ENCODE measurements around the gene TBX19. TPM values are rescaled to one million over a fixed set of nuclear protein-coding genes. Genes with fewer than 3 reads are reported as not detected.

The TBX19 gene
- total RNA-seq, 4 donors from 2014 or later, result 1.2 to 2.9 (median 2.5) TPM

DNA sequence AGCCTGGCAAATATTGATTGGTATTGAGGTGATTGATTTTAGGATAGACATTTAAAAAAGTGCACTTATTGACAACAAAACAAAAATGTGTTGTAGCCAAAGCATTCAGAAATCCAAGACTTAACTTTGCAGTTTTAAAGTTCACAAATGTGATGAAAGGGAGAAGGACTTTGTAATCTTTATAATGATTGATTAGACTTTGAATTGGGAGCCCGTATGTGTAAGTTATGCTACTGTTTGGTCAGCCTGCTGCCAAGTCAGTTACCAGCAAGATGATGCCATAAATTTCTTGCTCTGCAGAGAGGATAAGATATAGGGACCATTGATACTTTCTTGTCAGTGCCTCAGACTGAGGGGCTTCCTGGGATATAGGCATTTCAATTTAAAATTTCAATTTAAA, 39.5 kb downstream of the TBX19 start:
- 60 to 77% methylated on average over 1 of the region's 1 CpG for WGBS, 2 donors (ENCODE audit: low coverage in 1 of 2)
- Histone ChIP-seq H3K27ac (peak overlapping the region in 2 of 4 donors; percentile 62 to 67), H3K9me3 (no peaks in the 10 kb centered on the region), H3K27me3 (no peaks in the 10 kb centered on the region), H3K4me3 (no peak overlapping the region), H3K4me1 (no peaks in the 10 kb centered on the region), H3K36me3 (no peaks in the 10 kb centered on the region)
- intact Hi-C loops (cut with DNase I; ENCODE audit: low total_unique reads), result no loop called here
- TF ChIP-seq, protein P1, sequence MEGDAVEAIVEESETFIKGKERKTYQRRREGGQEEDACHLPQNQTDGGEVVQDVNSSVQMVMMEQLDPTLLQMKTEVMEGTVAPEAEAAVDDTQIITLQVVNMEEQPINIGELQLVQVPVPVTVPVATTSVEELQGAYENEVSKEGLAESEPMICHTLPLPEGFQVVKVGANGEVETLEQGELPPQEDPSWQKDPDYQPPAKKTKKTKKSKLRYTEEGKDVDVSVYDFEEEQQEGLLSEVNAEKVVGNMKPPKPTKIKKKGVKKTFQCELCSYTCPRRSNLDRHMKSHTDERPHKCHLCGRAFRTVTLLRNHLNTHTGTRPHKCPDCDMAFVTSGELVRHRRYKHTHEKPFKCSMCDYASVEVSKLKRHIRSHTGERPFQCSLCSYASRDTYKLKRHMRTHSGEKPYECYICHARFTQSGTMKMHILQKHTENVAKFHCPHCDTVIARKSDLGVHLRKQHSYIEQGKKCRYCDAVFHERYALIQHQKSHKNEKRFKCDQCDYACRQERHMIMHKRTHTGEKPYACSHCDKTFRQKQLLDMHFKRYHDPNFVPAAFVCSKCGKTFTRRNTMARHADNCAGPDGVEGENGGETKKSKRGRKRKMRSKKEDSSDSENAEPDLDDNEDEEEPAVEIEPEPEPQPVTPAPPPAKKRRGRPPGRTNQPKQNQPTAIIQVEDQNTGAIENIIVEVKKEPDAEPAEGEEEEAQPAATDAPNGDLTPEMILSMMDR (IDR thresholded peaks at IDR 0.05), result no peak
- TF ChIP-seq EP300 (IDR thresholded peaks at IDR 0.05; ENCODE audit: low read depth) (no peak), POLR2A (IDR thresholded peaks at IDR 0.05) (no peak), POLR2AphosphoS5 (IDR thresholded peaks at IDR 0.05) (no peak)
- in situ Hi-C loops (cut with MboI; ENCODE audit: low pct_ligation_motif_present in 1 of 4, low pct_unique_long_range_greater_than_20kb in 1 of 4, low sequenced_read_pairs in 3 of 4), result no loop called here
- DNase-seq, result no peak

GRCh38 chr1:168320800-168321450, 40.2 kb downstream of the TBX19 start:
- TF ChIP-seq, protein P1 (IDR thresholded peaks at IDR 0.05), result no peak
- TF ChIP-seq POLR2AphosphoS5 (IDR thresholded peaks at IDR 0.05) (peak in 1 of 3 donors; percentile 13), EP300 (IDR thresholded peaks at IDR 0.05; ENCODE audit: low read depth) (no peak), POLR2A (IDR thresholded peaks at IDR 0.05) (no peak)
- no peaks in the 10 kb centered on the region for H3K9me3 ChIP-seq
- H3K4me3 ChIP-seq, result no peak overlapping the region
- DNase-seq, result no peak
- H3K4me1 ChIP-seq, result no peaks in the 10 kb centered on the region
- WGBS, 2 donors (ENCODE audit: low coverage in 1 of 2), result 64 to 66% methylated on average over 4 to 5 of the region's 5 CpGs
- intact Hi-C loops (cut with DNase I; ENCODE audit: low total_unique reads) (no loop called here), in situ Hi-C loops (cut with MboI; ENCODE audit: low pct_ligation_motif_present in 1 of 4, low pct_unique_long_range_greater_than_20kb in 1 of 4, low sequenced_read_pairs in 3 of 4) (no loop called here)
- H3K36me3 ChIP-seq, result no peaks in the 10 kb centered on the region
- no peaks in the 10 kb centered on the region for H3K27me3 ChIP-seq
- peak overlapping the region in 3 of 4 donors; percentile 50 to 67 (median 62) for H3K27ac ChIP-seq

- Histone ChIP-seq H3K4me1 (no peaks in the 10 kb centered on the region), H3K36me3 (no peaks in the 10 kb centered on the region), H3K9me3 (no peaks in the 10 kb centered on the region), H3K27me3 (no peaks in the 10 kb centered on the region), H3K4me3 (no peak overlapping the region), H3K27ac (no peak overlapping the region)
- intact Hi-C loops (cut with DNase I; ENCODE audit: low total_unique reads), result no loop called here
- no peak for DNase-seq
- TF ChIP-seq, protein P1 (IDR thresholded peaks at IDR 0.05), result peak in 4 of 5 experiments; percentile 6 to 28 (median 14)
- TF ChIP-seq EP300 (IDR thresholded peaks at IDR 0.05; ENCODE audit: low read depth), result no peak
- no peak for TF ChIP-seq POLR2A (IDR thresholded peaks at IDR 0.05)
- in situ Hi-C loops (cut with MboI; ENCODE audit: low pct_ligation_motif_present in 1 of 4, low pct_unique_long_range_greater_than_20kb in 1 of 4, low sequenced_read_pairs in 3 of 4), result no loop called here
- WGBS, 2 donors (ENCODE audit: low coverage in 1 of 2), result 76 to 80% methylated on average over 1 of the region's 1 CpG
Observed at GRCh38 chr1:168321945-168322344, 41.3 kb downstream of the TBX19 start.

GRCh38 chr1:168324745-168325425, 44.2 kb downstream of the TBX19 start:
- WGBS, 2 donors (ENCODE audit: low coverage in 1 of 2), result 83 to 96% methylated on average over 4 of the region's 4 CpGs

More at GRCh38 chr1:168324745-168325425, 44.2 kb downstream of the TBX19 start:
- Histone ChIP-seq H3K27ac (no peak overlapping the region), H3K4me1 (no peaks in the 10 kb centered on the region), H3K36me3 (no peaks in the 10 kb centered on the region), H3K27me3 (no peaks in the 10 kb centered on the region), H3K4me3 (no peak overlapping the region), H3K9me3 (no peaks in the 10 kb centered on the region)
- in situ Hi-C loops (cut with MboI; ENCODE audit: low pct_ligation_motif_present in 1 of 4, low pct_unique_long_range_greater_than_20kb in 1 of 4, low sequenced_read_pairs in 3 of 4), result loop anchor here in 2 of 4 donors (25.0 kb wide), 2 partner anchors 237 to 262 kb away; partner anchors contain the start of gene XCL1 (in 1 of the 2)
- TF ChIP-seq EP300 (IDR thresholded peaks at IDR 0.05; ENCODE audit: low read depth) (no peak), POLR2A (IDR thresholded peaks at IDR 0.05) (no peak), POLR2AphosphoS5 (IDR thresholded peaks at IDR 0.05) (no peak)
- TF ChIP-seq, protein P1 (IDR thresholded peaks at IDR 0.05), result no peak
- DNase-seq, result no peak
- intact Hi-C loops (cut with DNase I; ENCODE audit: low total_unique reads), result no loop called here

Measured in transverse colon (tissue), 4 donors.